WTC11 (cell line): ENCODE results near the gene ZNF335. TPM values are rescaled to one million over a fixed set of nuclear protein-coding genes. Genes with fewer than 3 reads are reported as not detected.
A peak's percentile ranks its signal among the peaks of the same experiment; 100 is the strongest.

Experiments used
- CBFB ChIP-seq: sonication (generic); formaldehyde crosslinking; IDR thresholded peaks from 2 replicates; pipeline ENCODE4 v1.8.1; 2022; ENCODE audit warnings: mild to moderate bottlenecking, low read depth, missing genetic modification reagents
- CTCF ChIP-seq: fragments of 200-600 bp; IDR thresholded peaks from 2 replicates; pipeline ENCODE4 v1.8.0; 2022; ENCODE audit warnings: antibody characterized with exemption
- E2F4 ChIP-seq: sonication (generic); formaldehyde crosslinking; IDR thresholded peaks from 2 replicates; pipeline ENCODE4 v1.8.1; 2022; ENCODE audit warnings: low read depth, mild to moderate bottlenecking, moderate library complexity, missing genetic modification reagents, borderline replicate concordance
- E2F5 ChIP-seq: sonication (generic); formaldehyde crosslinking; IDR thresholded peaks from 2 replicates; pipeline ENCODE4 v1.8.1; 2022; ENCODE audit warnings: mild to moderate bottlenecking, moderate library complexity, missing genetic modification reagents
- ESRRA ChIP-seq: sonication (generic); formaldehyde crosslinking; IDR thresholded peaks from 2 replicates; pipeline ENCODE4 v1.8.1; 2022; ENCODE audit warnings: mild to moderate bottlenecking, missing genetic modification reagents, borderline replicate concordance
- FOXK1 ChIP-seq: sonication (generic); formaldehyde crosslinking; IDR thresholded peaks from 2 replicates; pipeline ENCODE4 v1.8.0; 2022; ENCODE audit warnings: mild to moderate bottlenecking, moderate library complexity, missing genetic modification reagents
- GRHL2 ChIP-seq: fragments of 250-450 bp; sonication (Bioruptor Pico); IDR thresholded peaks from 2 replicates; pipeline ENCODE4 v1.8.0; 2022; ENCODE audit warnings: mild to moderate bottlenecking, moderate library complexity; ENCODE audit not compliant: insufficient replicate concordance, severe bottlenecking
- HMGA2 ChIP-seq: fragments of 250-450 bp; sonication (Bioruptor Pico); IDR thresholded peaks from 2 replicates; pipeline ENCODE4 v1.4.0; 2021; ENCODE audit warnings: mild to moderate bottlenecking, moderate library complexity
- NFATC4 ChIP-seq: fragments of 250-450 bp; sonication (Bioruptor Pico); IDR thresholded peaks from 2 replicates; pipeline ENCODE4 v1.9.0; 2021; ENCODE audit warnings: mild to moderate bottlenecking
- NFYB ChIP-seq: sonication (generic); formaldehyde crosslinking; conservative IDR thresholded peaks from 2 replicates; pipeline ENCODE4 v1.8.0; 2022; ENCODE audit warnings: low read depth, missing genetic modification reagents
- PRRX2 ChIP-seq: fragments of 250-450 bp; sonication (Bioruptor Pico); IDR thresholded peaks from 2 replicates; pipeline ENCODE4 v1.8.0; 2021; ENCODE audit warnings: mild to moderate bottlenecking
- SOX15 ChIP-seq: fragments of 250-450 bp; sonication (Bioruptor Pico); IDR thresholded peaks from 2 replicates; pipeline ENCODE4 v1.9.0; 2021; ENCODE audit warnings: mild to moderate bottlenecking
- TEAD1 ChIP-seq: sonication (generic); formaldehyde crosslinking; IDR thresholded peaks from 2 replicates; pipeline ENCODE4 v1.8.0; 2022; ENCODE audit warnings: mild to moderate bottlenecking, missing genetic modification reagents
- ZBTB21 ChIP-seq: sonication (generic); formaldehyde crosslinking; IDR thresholded peaks from 2 replicates; pipeline ENCODE4 v1.8.1; 2023; ENCODE audit warnings: mild to moderate bottlenecking, missing genetic modification reagents, borderline replicate concordance
- ZNF219 ChIP-seq: sonication (generic); formaldehyde crosslinking; IDR thresholded peaks from 2 replicates; pipeline ENCODE4 v1.8.0; 2023; ENCODE audit warnings: missing genetic modification reagents, mild to moderate bottlenecking, borderline replicate concordance
- ZNF232 ChIP-seq: sonication (generic); formaldehyde crosslinking; IDR thresholded peaks from 2 replicates; pipeline ENCODE4 v1.8.0; 2022; ENCODE audit warnings: mild to moderate bottlenecking, missing genetic modification reagents
- ZNF281 ChIP-seq: sonication (generic); formaldehyde crosslinking; IDR thresholded peaks from 2 replicates; pipeline ENCODE4 v1.8.0; 2023; ENCODE audit warnings: mild to moderate bottlenecking, missing genetic modification reagents
- ZNF317 ChIP-seq: sonication (generic); formaldehyde crosslinking; IDR thresholded peaks from 2 replicates; pipeline ENCODE4 v1.8.1; 2023; ENCODE audit warnings: low read depth, mild to moderate bottlenecking, moderate library complexity, missing genetic modification reagents, borderline replicate concordance
- total RNA-seq: library from RNA; stranded (reverse); gene quantifications from 3 replicates; pipeline ENCODE4 v1.2.3, GENCODE V29; 2021
- TF ChIP-seq, protein P1 (sequence below): fragments of 250-450 bp; sonication (Bioruptor Pico); IDR thresholded peaks from 2 replicates; pipeline ENCODE4 v1.9.0; 2021; ENCODE audit warnings: mild to moderate bottlenecking
- TF ChIP-seq, protein P2 (sequence below): sonication (generic); formaldehyde crosslinking; conservative IDR thresholded peaks from 2 replicates; pipeline ENCODE4 v1.8.1; 2022; ENCODE audit warnings: mild to moderate bottlenecking, missing genetic modification reagents
- TF ChIP-seq, protein P3 (sequence below): sonication (generic); formaldehyde crosslinking; IDR thresholded peaks from 2 replicates; pipeline ENCODE4 v1.8.1; 2023; ENCODE audit warnings: mild to moderate bottlenecking, missing genetic modification reagents, moderate library complexity
- TF ChIP-seq, protein P4 (sequence below): sonication (generic); formaldehyde crosslinking; IDR thresholded peaks from 2 replicates; pipeline ENCODE4 v1.8.1; 2023; ENCODE audit warnings: mild to moderate bottlenecking, missing genetic modification reagents, moderate library complexity
- TF ChIP-seq, protein P5 (sequence below): fragments of 250-450 bp; sonication (Bioruptor Pico); IDR thresholded peaks from 2 replicates; pipeline ENCODE4 v1.9.0; 2021; ENCODE audit warnings: mild to moderate bottlenecking

The ZNF335 gene
- total RNA-seq, 1 experiment from 2014 or later, result 20.0 TPM

DNA sequence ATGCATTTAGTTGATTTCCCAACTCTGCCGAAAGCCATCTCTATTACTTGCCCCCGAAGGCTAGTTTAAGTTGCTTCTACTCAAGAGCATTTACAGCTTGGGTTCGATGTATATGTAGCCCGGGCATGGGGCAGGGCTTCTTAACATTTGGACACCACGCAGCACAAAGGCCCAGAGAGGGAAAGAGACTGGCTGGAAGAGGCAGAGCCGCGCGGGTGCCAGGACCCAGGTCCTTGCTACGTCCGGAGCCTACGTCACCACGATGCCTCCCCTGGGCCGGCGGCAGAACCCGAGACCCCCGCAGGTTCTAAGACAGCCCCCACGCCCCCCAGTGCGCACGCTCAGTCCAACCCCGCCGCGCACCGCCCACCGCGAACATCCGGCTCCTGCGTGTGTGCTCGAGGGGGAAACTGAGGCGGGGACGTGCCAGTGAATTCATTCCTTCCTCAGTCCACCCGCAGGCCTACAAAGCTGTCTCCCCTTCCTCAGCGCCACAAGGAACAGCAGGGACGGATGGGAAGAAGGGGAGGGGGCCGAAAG is 37.9 kb downstream of the ZNF335 start (continued):
- TF ChIP-seq E2F4 (CRISPR knock-in tag) (no peak), ZNF317 (CRISPR knock-in tag) (no peak), CBFB (CRISPR knock-in tag) (no peak), NFATC4 (CRISPR knock-in tag) (no peak), PRRX2 (CRISPR knock-in tag) (no peak), NFYB (CRISPR knock-in tag) (0 out of 2 replicates have a peak, but pooled peaks have one; percentile 13), SOX15 (CRISPR knock-in tag) (no peak), ZNF232 (CRISPR knock-in tag) (0 out of 2 replicates have a peak, but pooled peaks have one; percentile 25), ZNF219 (CRISPR knock-in tag) (no peak), E2F5 (CRISPR knock-in tag) (no peak), FOXK1 (CRISPR knock-in tag) (no peak; the same call in 1 of the 2 replicates), GRHL2 (CRISPR knock-in tag) (no peak), TEAD1 (CRISPR knock-in tag) (no peak), CTCF (no peak), ESRRA (CRISPR knock-in tag) (no peak), HMGA2 (CRISPR knock-in tag) (no peak), ZNF281 (CRISPR knock-in tag) (no peak), ZBTB21 (CRISPR knock-in tag) (peak; percentile 81; the same call in 1 of the 2 replicates)
- TF ChIP-seq, protein P1, sequence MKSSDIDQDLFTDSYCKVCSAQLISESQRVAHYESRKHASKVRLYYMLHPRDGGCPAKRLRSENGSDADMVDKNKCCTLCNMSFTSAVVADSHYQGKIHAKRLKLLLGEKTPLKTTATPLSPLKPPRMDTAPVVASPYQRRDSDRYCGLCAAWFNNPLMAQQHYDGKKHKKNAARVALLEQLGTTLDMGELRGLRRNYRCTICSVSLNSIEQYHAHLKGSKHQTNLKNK (CRISPR knock-in tag), result no peak
- TF ChIP-seq, protein P2, sequence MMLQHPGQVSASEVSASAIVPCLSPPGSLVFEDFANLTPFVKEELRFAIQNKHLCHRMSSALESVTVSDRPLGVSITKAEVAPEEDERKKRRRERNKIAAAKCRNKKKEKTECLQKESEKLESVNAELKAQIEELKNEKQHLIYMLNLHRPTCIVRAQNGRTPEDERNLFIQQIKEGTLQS (CRISPR knock-in tag), result no peak
- TF ChIP-seq, protein P3, sequence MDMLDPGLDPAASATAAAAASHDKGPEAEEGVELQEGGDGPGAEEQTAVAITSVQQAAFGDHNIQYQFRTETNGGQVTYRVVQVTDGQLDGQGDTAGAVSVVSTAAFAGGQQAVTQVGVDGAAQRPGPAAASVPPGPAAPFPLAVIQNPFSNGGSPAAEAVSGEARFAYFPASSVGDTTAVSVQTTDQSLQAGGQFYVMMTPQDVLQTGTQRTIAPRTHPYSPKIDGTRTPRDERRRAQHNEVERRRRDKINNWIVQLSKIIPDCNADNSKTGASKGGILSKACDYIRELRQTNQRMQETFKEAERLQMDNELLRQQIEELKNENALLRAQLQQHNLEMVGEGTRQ (CRISPR knock-in tag), result 0 out of 2 replicates have a peak, but pooled peaks have one; percentile 36
- TF ChIP-seq, protein P4, sequence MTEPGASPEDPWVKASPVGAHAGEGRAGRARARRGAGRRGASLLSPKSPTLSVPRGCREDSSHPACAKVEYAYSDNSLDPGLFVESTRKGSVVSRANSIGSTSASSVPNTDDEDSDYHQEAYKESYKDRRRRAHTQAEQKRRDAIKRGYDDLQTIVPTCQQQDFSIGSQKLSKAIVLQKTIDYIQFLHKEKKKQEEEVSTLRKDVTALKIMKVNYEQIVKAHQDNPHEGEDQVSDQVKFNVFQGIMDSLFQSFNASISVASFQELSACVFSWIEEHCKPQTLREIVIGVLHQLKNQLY (CRISPR knock-in tag), result no peak
- TF ChIP-seq, protein P5, sequence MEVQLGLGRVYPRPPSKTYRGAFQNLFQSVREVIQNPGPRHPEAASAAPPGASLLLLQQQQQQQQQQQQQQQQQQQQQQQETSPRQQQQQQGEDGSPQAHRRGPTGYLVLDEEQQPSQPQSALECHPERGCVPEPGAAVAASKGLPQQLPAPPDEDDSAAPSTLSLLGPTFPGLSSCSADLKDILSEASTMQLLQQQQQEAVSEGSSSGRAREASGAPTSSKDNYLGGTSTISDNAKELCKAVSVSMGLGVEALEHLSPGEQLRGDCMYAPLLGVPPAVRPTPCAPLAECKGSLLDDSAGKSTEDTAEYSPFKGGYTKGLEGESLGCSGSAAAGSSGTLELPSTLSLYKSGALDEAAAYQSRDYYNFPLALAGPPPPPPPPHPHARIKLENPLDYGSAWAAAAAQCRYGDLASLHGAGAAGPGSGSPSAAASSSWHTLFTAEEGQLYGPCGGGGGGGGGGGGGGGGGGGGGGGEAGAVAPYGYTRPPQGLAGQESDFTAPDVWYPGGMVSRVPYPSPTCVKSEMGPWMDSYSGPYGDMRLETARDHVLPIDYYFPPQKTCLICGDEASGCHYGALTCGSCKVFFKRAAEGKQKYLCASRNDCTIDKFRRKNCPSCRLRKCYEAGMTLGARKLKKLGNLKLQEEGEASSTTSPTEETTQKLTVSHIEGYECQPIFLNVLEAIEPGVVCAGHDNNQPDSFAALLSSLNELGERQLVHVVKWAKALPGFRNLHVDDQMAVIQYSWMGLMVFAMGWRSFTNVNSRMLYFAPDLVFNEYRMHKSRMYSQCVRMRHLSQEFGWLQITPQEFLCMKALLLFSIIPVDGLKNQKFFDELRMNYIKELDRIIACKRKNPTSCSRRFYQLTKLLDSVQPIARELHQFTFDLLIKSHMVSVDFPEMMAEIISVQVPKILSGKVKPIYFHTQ (CRISPR knock-in tag), result no peak
